Left hindlimb (tissue), 1 donor: Measurements from ENCODE around the gene METRNL.

Experiments
- DNase-seq: peaks from one replicate; pipeline ENCODE4 v3.0.0-alpha.2; 2018

The METRNL gene

DNA sequence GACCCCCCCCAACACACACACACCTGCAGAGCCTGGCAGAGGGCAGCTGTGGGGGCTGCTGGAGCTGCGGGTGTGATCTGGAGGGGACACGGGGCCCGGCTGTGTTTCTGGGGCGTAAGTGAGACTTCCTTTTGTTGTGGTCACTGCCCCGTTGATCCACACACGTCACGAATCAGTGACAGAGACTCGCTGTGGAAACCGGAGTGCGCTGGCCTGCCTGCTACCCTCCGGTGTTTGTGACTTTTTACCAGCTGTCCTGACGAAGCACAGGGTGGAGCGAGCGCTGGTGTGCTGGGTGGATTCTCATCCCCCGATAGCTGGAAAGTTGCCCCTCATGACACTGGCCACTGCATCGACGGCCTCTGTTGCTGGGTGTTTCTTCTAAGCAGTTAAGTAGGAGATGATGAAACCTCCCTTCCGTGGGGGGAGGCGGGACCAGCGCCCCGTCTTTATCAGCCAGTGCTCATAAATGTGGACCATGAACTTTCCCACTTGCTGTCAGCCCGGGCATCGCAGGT, 2.3 kb downstream of the METRNL start:
- no peak for DNase-seq

GRCh38 chr17:83082424-83082823, 3.0 kb downstream of the METRNL start:
- DNase-seq = no peak

DNA sequence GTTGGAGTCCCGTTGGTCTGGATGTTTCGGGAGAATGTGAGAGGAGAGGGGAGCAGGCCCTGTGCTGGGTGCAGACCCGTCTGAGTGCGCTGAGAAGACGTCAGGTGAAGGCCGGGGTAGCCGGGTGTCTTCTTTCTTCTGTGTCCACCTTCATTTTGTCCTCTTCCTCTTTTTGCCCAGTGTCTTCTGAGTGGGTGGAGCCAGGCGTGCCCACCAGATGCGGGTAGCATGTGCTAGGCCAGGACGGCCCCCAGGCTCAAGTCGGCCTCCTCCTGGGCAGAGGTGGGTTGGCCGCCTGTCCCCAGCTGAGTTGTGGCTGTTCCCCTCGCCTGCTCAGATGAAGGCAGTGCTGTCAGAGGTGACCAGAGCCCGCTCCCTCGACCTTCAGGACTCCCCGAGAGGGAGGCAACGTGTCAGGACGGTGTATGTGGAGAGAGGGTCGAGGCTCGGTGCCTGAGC, 3.5 kb downstream of the METRNL start:
- DNase-seq = peak; percentile 40

DNA sequence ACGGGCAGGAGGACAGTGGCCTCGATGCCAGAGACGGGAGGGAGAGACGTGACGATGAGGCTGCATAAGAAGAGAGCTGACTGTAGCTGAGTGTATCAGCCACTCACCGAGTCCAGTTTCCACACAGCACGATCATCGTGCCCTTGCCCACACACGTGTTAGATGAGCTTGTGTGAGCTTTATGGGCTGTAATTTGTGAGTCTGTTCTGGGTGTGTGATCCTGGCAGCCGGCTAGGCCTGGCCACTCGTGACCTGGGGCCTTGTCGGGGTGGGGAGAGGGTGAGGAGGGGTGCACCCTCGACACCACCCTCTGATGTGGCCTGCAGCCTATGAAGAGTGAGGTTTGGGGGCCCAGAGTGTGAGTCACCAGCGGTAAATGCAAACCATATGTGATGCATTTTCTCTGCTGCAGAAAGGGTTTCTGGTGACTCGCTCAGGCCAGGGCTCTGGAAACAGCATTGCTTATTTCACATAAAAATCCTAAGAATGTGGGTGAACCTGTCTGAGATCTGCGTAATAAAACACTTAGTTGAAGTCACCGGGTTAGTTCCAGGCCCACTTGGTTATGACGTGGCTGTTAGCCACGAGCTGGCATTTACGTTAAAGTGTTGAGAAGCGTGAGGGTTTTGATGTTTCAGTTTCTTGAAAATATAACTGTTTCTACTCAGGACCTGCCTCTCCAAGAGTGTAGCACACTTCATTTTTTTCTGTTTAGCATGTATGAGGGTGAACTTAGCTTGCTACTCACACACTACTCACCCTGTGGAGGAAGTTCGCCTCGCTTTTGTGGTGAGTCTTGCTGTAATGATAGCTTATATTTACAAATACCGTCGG, 4.2 kb downstream of the METRNL start:
- DNase-seq = peak; percentile 88

DNA sequence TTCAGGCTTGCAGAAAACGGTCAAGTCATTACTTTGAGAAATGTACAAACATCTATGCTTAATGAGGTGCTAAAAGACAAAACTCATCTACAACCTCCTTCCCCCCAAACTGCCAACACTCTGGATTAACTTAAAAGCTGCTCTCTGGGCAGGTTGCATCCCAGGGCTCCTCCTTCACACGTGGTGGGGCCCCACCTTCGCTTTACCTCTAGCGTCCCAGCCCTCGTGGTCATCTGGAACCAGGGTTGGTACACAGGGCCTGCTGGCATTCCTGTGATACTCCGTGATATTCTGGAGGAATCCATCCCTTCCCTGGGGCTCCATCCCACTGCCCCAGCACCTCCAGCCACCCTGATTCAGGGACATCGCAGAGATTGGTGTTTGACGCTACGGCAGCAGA, 4.8 kb downstream of the METRNL start:
- no peak for DNase-seq

DNA sequence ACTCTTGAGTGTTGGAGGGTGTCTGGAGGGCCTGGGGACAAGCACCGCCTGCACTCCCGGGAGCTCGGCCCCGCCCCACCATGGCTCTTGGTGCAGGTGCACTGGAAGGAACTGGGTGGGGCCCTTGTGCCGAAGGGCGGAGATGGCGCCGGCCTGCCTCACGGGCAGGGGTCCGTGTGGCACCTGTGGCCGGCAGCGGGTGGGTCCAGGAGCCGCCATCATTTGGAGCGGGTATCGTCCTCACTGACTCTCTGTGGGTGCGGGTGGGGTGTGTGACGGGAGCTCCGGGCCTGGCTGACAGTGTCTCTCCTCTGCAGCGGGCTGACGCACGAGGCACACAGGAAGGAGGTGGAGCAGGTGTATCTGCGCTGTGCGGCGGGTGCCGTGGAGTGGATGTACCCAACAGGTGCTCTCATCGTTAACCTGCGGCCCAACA, 5.2 kb downstream of the METRNL start:
- no peak for DNase-seq

DNA sequence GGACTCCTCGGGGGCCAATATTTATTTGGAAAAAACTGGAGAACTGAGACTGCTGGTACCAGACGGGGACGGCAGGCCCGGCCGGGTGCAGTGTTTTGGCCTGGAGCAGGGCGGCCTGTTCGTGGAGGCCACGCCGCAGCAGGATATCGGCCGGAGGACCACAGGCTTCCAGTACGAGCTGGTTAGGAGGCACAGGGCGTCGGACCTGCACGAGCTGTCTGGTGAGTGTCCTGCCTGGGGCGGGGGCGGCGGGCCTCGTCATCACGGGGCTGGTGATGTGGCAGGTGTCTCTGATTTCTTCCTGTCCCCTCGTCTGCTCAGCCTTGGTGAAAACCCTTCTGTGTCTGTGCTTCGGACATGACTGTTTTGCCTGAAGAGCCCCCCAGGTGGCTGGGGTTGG, 5.7 kb downstream of the METRNL start:
- no peak for DNase-seq

GRCh38 chr17:83085526-83086198, 6.3 kb downstream of the METRNL start:
- DNase-seq = no peak

- DNase-seq = no peak
Observed at GRCh38 chr17:83086199-83086880, 6.9 kb downstream of the METRNL start.

DNA sequence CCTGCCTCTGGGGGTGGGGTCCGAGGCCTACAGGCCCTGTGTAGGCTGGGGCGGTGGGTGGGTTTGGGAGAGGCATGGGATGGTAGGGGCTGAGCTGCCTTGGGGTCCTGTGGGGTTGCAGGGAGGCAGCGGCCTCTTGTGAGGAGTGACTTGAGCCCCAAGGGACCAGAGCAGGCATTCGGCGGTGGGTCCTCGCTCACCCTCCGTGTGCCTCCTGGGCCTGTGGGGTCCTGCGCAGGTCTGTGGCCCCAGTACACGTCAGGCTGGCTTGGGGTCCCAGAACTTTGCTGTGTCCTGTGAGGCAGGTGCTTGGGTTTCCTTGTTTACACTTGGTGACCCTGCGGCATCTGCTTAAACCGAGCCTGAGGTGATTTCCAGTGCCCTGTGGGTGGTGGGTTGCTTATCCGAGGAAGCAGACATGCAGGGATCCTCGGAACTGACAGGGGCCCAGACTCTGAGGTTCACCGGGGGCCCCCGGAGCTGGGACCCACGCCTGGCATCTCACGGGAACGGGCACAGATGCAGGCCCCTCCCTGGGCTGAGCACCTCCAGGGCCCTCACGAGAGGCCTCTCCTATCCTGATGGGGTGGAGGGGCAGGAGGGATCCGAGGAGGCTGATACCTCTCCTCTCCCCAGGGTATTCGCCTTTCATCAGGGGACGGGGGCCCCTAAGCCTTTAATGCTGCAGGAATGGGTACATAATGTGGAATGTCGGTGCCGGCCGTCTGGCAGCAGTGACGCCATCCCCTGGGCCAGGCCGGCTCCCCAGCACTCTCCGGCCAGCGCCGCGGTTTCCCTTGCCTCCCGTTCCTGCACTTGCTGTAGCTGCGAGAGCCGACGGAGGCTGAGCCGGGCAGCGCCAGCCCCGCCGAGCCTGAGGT, 7.7 kb downstream of the METRNL start:
- no peak for DNase-seq

DNA sequence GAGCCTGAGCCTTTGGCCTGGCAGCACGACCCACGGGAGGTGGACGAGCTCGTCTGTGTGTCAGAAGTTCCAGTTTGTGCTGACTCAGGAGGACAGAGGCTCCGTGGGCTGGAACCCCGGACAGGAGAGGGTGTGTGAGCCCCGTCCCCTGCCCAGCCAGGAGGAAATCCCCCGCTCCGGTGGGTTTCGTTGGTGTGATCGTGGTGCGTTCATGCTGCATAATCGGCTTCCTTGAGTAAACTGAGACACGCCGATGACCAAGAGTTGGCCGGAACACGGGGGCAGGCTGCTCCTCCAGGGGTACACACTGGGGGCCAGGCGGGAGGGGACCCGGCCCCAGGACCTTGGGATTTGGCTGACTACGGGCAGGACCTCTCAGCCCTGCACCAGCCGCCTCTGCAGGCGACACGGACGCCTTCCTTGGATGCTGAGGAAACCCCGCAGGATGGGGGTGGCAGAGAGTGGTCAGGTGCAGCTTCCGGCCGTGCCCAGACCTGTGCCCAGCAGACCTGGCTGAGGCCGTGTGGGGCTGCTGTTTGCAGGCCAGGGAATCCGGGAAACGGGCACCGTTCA, 8.5 kb downstream of the METRNL start:
- no peak for DNase-seq

DNA sequence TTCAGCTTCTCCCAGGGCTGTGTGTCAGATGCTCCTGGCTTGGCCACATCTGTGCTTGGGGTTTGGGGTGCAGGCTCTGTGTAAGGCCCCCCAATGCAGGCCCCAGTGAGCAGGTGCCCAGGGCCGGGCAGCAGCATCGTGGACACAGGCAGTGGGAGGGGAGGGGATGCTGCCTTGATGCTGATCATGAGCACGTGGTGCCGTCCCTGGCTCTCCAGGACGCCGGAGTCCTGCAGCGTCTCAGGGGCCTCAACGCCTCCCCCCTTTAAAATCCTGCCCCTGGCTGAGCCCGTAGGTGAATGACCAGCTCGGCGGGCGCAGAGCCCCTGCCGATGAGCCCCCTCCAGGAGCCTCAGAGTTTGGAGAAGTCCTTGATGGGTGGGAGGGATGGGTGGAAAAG, 9.0 kb downstream of the METRNL start:
- no peak for DNase-seq

- no peak for DNase-seq
Observed at GRCh38 chr17:83088909-83089308, 9.5 kb downstream of the METRNL start.

- DNase-seq = no peak
Observed at GRCh38 chr17:83089328-83090132, 10.1 kb downstream of the METRNL start.

GRCh38 chr17:83090444-83091256, 11.2 kb downstream of the METRNL start:
- DNase-seq = no peak

DNA sequence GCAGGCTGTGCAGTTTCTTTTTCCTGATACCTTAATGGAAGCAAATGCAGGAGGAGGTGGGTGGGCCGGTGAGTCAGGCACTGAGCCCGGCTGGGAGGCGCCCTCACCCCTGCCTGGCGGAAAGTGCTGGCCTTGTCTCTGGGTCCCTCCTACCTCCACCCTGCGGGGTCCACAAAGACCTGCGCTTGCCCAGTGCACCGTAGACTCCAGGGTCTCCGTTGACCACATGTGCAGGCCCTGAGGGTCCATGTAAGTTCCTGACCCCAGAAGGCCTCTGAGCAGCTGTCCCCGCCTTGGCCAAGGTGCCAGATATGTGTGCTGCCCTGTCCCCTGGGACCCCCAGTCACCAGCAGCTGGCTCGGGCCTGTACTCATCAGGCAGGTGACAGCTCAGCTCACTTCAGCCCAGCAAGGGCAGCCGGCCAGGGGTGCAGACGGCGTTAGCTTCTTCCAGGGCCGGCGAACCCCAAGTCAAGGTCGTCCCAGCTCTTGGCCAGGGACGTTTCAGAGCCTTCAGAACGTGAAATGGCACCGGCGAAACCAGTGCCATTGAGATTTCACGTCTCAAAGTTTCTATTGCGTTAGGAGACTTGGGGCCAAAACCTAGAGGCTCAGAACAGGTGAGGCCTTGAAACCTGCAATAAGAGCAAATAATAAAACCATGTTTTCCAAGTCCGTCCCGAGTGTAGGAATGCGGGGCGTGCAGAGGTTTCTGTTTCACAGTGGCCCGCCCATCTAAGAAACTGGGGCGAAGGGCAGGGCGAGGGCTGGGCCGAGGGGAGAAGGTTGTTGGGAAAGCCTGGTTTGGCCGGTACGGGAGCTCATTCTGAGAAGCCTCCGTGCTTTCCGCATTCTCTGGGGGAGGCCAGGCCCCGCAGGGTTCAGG, 12.1 kb downstream of the METRNL start:
- no peak for DNase-seq

GRCh38 chr17:83092186-83092585, 12.8 kb downstream of the METRNL start:
- no peak for DNase-seq

- no peak for DNase-seq
Observed at GRCh38 chr17:83092931-83093330, 13.5 kb downstream of the METRNL start.

DNA sequence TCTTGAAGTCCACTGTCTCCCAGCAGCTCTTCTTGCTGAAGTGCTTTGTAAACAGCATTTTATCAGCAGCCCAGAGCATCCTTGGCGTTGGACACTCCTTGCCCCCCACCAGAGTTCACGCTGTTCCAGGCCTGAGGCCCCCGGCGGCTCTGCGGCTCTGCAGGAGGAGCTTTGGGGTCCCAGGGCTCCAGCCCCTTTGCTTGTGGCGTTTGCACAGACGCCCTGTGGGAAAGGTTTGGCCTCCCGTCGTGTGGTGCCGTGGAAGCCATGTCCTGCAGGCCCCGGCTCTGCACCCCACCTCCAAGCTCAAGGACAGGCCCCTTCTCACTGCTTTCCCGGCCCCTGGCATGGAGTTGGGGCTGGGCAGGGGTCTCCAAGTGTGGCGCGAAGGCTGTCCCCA, 14.1 kb downstream of the METRNL start:
- DNase-seq = no peak
